GM12865 (cell line): ENCODE measurements around the gene ERBB4.

Experiments
- DNase-seq: peaks from one replicate; pipeline ENCODE4 v3.0.0; 2010; ENCODE audit warnings: low read depth
- H3K4me3 ChIP-seq: 2 replicates; pipeline ENCODE4 v1.5.1; 2011; ENCODE audit warnings: mild to moderate bottlenecking, low read depth, low read length, control low read depth
- CTCF ChIP-seq: IDR thresholded peaks from 2 replicates; pipeline ENCODE4 v1.5.1; 2011; ENCODE audit warnings: low read length, control low read depth, low read depth, inconsistent platforms; ENCODE audit not compliant: insufficient read depth; ENCODE audit errors: missing control alignments

ERBB4 gene

DNA sequence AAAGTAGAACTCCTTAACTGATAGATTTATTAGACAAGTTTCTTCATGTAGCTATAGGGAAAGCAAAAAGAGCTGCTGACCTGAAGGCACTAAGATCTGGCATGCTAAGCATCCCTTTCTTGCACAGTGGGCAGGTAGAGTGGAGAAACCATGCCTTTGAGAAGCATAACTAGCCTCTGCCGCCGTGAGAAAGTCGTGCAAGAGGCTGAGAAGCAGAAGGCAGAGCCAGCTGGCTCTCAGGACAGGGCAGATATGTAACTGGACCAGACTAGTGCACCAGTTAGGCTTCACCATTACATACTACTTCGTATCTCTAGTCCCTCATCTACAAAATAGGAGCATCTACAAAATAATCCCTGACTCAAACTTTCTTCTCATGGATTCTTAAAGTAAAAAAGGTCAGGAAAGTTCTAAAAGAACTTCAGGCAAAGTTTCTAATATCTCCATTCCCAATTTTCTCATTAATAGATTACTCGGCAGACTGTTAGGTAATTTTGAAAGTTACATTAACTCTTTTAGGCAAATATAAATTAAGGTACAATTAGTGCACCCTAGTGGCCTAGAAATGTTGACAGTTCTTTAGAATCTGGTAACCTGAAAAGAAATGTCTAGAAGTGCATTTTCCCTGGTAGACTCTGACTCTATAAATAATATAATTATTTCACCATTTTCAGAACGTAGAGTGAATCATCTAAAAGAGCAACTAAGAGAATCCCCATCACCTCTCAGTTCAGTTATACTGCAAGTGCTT, 10.3 kb downstream of the ERBB4 start:
- no peak for DNase-seq
- no peak for TF ChIP-seq CTCF
- H3K4me3 ChIP-seq, result no peak overlapping the region

DNA sequence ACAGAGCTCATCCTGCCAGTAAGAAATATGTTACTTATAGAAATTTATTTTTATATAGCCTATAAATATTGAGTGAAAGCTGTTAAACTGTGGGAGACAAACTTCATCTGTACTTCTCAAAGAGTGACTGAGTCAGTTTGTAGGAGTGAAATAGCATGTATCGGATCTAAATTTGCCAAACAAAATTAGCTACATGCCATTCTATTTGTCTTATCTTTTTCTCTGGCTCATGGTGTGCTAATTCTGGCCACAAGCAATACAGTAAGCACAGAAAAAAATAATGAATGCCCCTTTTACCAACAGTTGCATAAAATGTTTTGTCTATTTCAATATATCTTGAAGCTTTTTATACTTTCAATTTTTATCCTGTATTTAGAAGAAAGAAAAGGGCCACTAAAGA, 12.5 kb downstream of the ERBB4 start:
- no peak for TF ChIP-seq CTCF
- H3K4me3 ChIP-seq, result no peak overlapping the region
- DNase-seq, result no peak

DNA sequence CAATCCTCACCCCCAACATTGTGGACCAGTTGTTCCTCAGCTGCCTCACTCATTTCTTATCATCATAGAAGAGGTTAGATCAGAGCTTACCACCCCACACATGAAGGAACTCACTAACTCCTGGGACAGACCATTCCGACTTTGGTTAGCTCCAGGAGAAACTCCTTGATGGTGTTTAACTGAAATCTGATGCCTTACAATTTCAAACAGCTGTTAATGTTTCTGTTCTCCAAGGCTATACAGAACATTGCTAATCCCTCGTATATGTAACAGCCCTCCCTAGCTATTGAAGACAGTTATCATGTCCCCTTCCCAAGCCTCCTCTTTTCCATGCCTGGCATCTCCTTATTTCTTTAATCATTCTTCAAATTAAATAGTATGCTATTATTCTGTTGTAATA, 14.8 kb downstream of the ERBB4 start:
- H3K4me3 ChIP-seq, result no peak overlapping the region
- no peak for TF ChIP-seq CTCF
- no peak for DNase-seq

- TF ChIP-seq CTCF, result no peak
These were observed 18.3 kb downstream of the ERBB4 start for GRCh38 chr2:212520340-212520739.

DNA sequence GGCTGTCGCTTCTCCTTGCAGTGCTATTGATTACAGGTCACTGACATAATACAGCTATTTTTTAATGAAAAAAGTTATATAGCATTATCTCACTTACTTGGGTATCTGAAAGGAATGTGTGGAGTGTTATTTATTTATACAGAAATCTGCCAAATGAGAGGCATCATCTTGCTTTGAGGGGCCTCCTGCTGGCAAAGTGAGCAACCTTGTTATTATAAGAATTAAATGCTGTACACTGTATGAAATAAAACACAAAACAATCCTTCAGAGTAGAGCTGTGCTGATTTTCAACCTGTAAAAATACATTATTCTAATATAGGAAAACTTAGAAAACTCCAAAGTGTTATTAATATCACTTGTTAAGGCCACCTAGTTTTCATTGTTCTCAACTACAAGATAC, 20.9 kb downstream of the ERBB4 start:
- DNase-seq, result no peak
- TF ChIP-seq CTCF, result no peak
- no peak overlapping the region for H3K4me3 ChIP-seq

More at GRCh38 chr2:212520340-212520739, 18.3 kb downstream of the ERBB4 start:
- no peak for DNase-seq
- H3K4me3 ChIP-seq, result no peak overlapping the region

DNA sequence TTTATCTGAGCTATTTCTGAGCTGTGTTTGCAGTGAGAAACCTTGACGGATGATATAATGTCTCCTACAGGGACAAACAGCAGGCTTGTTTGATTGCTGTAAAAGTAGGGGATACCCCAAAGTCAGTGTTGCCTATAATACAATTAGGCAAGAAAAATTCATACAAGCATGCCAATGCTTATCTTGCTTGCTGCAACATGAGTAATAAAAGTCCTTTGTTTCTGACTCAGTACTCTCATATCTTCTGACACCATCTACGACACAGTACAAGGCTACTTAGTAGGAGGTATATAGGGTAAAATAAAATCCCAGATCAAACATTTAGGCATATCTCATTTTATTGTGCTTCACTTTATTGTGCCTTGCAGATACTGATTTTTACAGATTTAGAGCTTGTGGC, 33.0 kb downstream of the ERBB4 start:
- H3K4me3 ChIP-seq, result no peak overlapping the region
- DNase-seq, result no peak
- no peak for TF ChIP-seq CTCF

- no peak for DNase-seq
- TF ChIP-seq CTCF, result no peak
- H3K4me3 ChIP-seq, result no peak overlapping the region
These were observed 43.6 kb downstream of the ERBB4 start for GRCh38 chr2:212495046-212495445.
